Kidney epithelial cell (primary cell): ENCODE results near the gene APCDD1. TPM values are rescaled to one million over a fixed set of nuclear protein-coding genes. Genes with fewer than 3 reads are reported as not detected.
"Not testable (repeated sequence)": the region's sequence is repeated elsewhere in the genome, so short reads cannot be mapped to it uniquely, and the experiment has no call there.

Source experiments
- DNase-seq: peaks from one replicate; pipeline ENCODE4 v3.0.0-alpha.2; 2010; ENCODE audit warnings: low read depth
- H3K27me3 ChIP-seq: 2 replicates; pipeline ENCODE4 v1.6.0; 2011; ENCODE audit warnings: low read length; ENCODE audit not compliant: control insufficient read depth, insufficient read depth
- H3K36me3 ChIP-seq: 2 replicates; pipeline ENCODE4 v1.5.1; 2011; ENCODE audit warnings: low read length; ENCODE audit not compliant: control insufficient read depth, insufficient read depth
- H3K4me3 ChIP-seq: 2 replicates; pipeline ENCODE4 v1.5.1; 2011; ENCODE audit warnings: low read depth, mild to moderate bottlenecking, control low read depth, low read length
- total RNA-seq: library from RNA; depleted of rRNA; stranded (reverse); fragments of >200 nt; gene quantifications from 2 replicates; pipeline ENCODE4 v1.2.3, GENCODE V29; 2015
- TF ChIP-seq, protein P1 (sequence below): IDR thresholded peaks from 2 replicates; pipeline ENCODE4 v1.5.1; 2011; ENCODE audit warnings: mild to moderate bottlenecking, moderate library complexity, low read length, control low read depth, inconsistent platforms; ENCODE audit not compliant: insufficient read depth, poor library complexity, severe bottlenecking

The APCDD1 gene
- total RNA-seq, 1 donor from 2014 or later: 0.71 TPM

DNA sequence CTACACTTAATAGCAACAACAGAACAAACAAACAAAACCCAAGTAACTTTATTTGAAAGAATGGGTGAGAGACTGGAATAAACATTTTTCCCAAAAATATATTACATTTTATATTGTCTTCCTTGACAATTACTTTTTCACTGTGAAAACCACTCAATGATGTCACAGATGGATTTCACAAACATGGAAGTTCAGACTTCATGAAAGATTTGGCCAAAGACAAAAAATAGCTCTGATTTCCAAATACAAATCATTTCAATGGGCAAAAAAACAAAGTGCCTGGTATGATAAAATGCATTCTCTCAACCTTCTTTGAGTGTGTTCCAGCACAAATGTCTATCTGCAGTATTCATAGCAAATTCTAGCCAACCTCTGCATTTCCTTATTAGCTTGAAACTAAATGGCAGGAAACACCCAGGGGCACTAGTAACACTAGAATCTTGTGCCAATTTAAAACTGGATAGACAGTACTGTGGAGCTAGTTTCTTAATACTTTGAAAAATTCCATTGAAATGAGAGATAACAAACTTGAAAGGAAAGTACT is 42.8 kb downstream of the APCDD1 start:
- H3K36me3 ChIP-seq: no peaks in the 10 kb centered on the region
- no peaks in the 10 kb centered on the region for H3K27me3 ChIP-seq
- TF ChIP-seq, protein P1, sequence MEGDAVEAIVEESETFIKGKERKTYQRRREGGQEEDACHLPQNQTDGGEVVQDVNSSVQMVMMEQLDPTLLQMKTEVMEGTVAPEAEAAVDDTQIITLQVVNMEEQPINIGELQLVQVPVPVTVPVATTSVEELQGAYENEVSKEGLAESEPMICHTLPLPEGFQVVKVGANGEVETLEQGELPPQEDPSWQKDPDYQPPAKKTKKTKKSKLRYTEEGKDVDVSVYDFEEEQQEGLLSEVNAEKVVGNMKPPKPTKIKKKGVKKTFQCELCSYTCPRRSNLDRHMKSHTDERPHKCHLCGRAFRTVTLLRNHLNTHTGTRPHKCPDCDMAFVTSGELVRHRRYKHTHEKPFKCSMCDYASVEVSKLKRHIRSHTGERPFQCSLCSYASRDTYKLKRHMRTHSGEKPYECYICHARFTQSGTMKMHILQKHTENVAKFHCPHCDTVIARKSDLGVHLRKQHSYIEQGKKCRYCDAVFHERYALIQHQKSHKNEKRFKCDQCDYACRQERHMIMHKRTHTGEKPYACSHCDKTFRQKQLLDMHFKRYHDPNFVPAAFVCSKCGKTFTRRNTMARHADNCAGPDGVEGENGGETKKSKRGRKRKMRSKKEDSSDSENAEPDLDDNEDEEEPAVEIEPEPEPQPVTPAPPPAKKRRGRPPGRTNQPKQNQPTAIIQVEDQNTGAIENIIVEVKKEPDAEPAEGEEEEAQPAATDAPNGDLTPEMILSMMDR: no peak
- no peak for DNase-seq
- no peak overlapping the region for H3K4me3 ChIP-seq

DNA sequence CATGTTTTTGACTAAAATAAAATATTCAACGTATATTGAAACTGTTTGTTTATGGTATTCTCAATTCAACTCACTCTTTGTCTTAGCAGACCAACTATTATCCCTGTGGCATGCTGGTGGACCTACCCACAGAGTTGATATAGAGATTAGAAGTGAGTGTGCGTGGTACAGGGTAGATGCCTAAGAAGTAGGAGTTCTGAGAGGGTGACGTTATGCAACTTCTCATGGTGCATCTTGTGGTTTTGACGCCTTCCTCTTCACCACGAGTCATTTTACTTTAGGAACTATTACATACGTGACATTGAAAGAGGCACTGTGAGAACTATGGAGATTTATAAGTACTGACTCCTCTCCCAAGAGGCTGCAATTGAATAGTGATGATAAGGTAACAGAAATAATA is 44.8 kb downstream of the APCDD1 start:
- no peak for DNase-seq
- Histone ChIP-seq H3K4me3 (no peak overlapping the region), H3K27me3 (no peaks in the 10 kb centered on the region), H3K36me3 (no peaks in the 10 kb centered on the region)
- TF ChIP-seq, protein P1: no peak

DNA sequence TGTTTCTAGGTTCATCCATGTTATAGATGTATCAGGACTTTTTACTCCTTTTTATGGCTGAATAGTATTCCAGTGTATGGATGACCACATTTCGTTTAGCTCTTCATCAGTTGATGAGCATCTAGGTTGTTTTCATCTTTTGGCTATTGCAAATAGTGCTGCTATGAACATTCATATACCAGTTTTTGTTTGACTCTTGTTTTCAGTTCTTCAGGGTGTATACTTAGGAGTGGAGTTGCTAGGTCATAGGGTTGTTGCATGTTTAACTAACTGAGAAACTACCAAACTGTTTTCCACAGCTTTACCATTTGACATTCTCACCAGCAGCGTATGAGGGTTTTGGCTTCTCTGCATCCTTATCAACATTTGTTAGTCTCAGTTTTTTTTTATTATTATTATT is 45.6 kb downstream of the APCDD1 start:
- H3K4me3 ChIP-seq: no peak overlapping the region

DNA sequence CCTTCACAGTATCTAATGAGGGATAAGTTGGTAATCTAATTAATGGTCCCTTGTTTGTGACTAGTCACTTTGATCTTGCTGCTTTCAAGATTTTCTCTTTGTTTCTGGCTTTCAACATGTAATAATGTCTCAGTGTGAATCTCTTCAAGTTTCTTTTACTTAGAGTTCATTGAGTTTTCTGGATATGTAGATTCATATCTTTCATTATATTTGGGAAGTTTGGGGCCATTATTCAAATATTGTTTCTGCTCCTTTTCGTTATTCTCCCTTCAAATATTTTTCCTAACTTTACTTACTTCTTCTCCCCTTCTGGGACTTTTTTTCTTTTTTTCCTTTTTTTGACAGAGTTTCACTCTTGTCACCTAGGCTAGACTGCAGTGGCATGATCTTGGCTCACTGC is 50.3 kb downstream of the APCDD1 start:
- Histone ChIP-seq H3K36me3 (no peaks in the 10 kb centered on the region), H3K4me3 (no peak overlapping the region), H3K27me3 (no peaks in the 10 kb centered on the region)
- TF ChIP-seq, protein P1: no peak
- no peak for DNase-seq

More for the DNA sequence above, 45.6 kb downstream of the APCDD1 start:
- no peaks in the 10 kb centered on the region for H3K27me3 ChIP-seq
- H3K36me3 ChIP-seq: no peaks in the 10 kb centered on the region
- TF ChIP-seq, protein P1: no peak
- no peak for DNase-seq

DNA sequence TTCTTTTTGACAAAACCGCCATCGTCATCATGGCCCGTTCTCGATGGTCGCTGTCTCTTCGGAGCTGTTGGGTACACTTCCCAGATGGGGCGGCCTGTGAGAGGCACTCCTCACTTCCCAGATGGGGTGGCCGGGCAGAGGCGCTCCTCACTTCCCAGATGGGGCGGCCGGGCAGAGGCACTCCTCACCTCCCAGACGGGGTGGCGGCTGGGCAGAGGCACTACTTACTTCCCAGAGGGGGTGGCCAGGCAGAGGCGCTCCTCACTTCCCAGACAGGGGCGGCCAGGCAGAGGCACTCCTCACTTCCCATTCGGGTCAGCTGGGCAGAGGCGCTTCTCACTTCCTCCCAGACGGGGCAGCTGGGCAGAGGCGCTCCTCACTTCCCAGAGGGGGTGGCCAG is 51.5 kb downstream of the APCDD1 start:
- DNase-seq, H3K36me3 ChIP-seq, H3K4me3 ChIP-seq, H3K27me3 ChIP-seq: not testable (repeated sequence)

DNA sequence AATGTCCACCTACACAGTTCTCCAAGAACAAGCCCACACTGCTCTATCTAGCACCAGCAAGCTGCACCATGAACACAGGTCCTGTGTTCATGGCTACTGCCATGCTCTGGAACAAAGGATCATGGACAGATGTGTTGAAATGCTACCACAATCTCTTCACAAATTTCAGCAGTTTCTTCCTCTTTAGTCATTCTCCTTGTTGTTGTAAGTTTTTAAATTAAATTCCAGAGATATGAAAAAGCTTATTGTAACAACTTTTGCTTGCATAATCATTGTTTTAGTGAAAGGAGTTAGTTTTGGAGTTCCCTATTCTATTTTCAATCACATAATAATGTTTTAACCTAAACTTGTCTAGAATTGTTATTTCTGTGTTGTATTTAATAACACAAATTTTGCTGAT is 54.2 kb downstream of the APCDD1 start:
- Histone ChIP-seq H3K27me3 (no peaks in the 10 kb centered on the region), H3K4me3 (no peak overlapping the region), H3K36me3 (no peaks in the 10 kb centered on the region)
- DNase-seq: no peak
- TF ChIP-seq, protein P1: no peak
